Gastroesophageal sphincter (tissue), 4 donors: ENCODE results near the gene RPL28. TPM values are rescaled to one million over a fixed set of nuclear protein-coding genes. Genes with fewer than 3 reads are reported as not detected.
A peak's percentile ranks its signal among the peaks of the same experiment; 100 is the strongest.
"Not testable (repeated sequence)": the region's sequence is repeated elsewhere in the genome, so short reads cannot be mapped to it uniquely, and the experiment has no call there.

ENCODE experiments used
- ATAC-seq: fragments of 150-250 bp; one replicate; pipeline ENCODE4 v1.9.1; 2016; ENCODE audit warnings: mild to moderate bottlenecking, moderate library complexity
- H3K27ac ChIP-seq, 4 donors: fragments of 200-600 bp; sonication (generic) in 3 of 4; 1 replicate in 3 of 4; 2 replicates in 1 of 4; pipeline ENCODE4 v1.5.1; 2016 to 2019
- H3K27me3 ChIP-seq: fragments of 200-600 bp; sonication (generic); one replicate; pipeline ENCODE4 v1.5.1; 2019
- H3K36me3 ChIP-seq, 2 donors: fragments of 200-600 bp; sonication (generic); one replicate each; pipeline ENCODE4 v1.5.1; 2019; ENCODE audit warnings: control low read depth in 1 of 2
- H3K4me1 ChIP-seq, 3 donors: fragments of 200-600 bp; sonication (generic); 1 replicate in 2 of 3; 2 replicates in 1 of 3; pipeline ENCODE4 v1.5.1; 2016 to 2019; ENCODE audit warnings: control low read depth in 2 of 3
- H3K4me3 ChIP-seq, 2 donors: fragments of 200-600 bp; sonication (generic); one replicate each; pipeline ENCODE4 v1.5.1; 2019; ENCODE audit warnings: mild to moderate bottlenecking in 1 of 2, moderate library complexity in 1 of 2
- H3K9me3 ChIP-seq, 3 donors: fragments of 200-600 bp; sonication (generic); one replicate each; pipeline ENCODE4 v1.5.1; 2017 to 2019; ENCODE audit warnings: control low read depth in 2 of 3
- CTCF ChIP-seq, 4 experiments: fragments of 200-600 bp in 2 of 4; fragments of 450-650 bp in 2 of 4; sonication (generic) in 1 of 4; IDR thresholded peaks; one replicate each; pipeline ENCODE4 v1.5.1; 2017 to 2019; ENCODE audit warnings: antibody characterized with exemption in 4 of 4, mild to moderate bottlenecking in 2 of 4, moderate library complexity in 2 of 4
- EP300 ChIP-seq: sonication (generic); formaldehyde crosslinking; IDR thresholded peaks from one replicate; pipeline ENCODE4 v1.6.1; 2017; ENCODE audit warnings: antibody characterized with exemption, mild to moderate bottlenecking
- POLR2A ChIP-seq, 2 donors: fragments of 450-650 bp; IDR thresholded peaks; one replicate each; pipeline ENCODE4 v1.6.1; 2017; ENCODE audit warnings: antibody characterized with exemption in 2 of 2, mild to moderate bottlenecking in 2 of 2, moderate library complexity in 1 of 2
- POLR2AphosphoS5 ChIP-seq: sonication (generic); formaldehyde crosslinking; IDR thresholded peaks from one replicate; pipeline ENCODE4 v1.6.1; 2017; ENCODE audit warnings: antibody characterized with exemption
- WGBS, 2 donors: methylation state at CpG; one replicate each; pipeline ENCODE4 v1.1.5; 2018; ENCODE audit warnings: low coverage in 1 of 2; 5-methylcytosine and 5-hydroxymethylcytosine counted together
- total RNA-seq, 4 donors: library from RNA; depleted of rRNA; stranded (reverse); fragments of >200 nt; gene quantifications; one replicate each; pipeline ENCODE4 v1.1.0, GENCODE V29; 2016

RPL28 gene
- total RNA-seq, 4 donors from 2014 or later, result 174 to 282 (median 271) TPM

GRCh38 chr19:55410168-55410567 is 24.4 kb downstream of the RPL28 start:
- Histone ChIP-seq H3K27me3 (no peaks in the 10 kb centered on the region), H3K4me3 (no peak overlapping the region), H3K9me3 (no peaks in the 10 kb centered on the region), H3K27ac (no peak overlapping the region), H3K36me3 (peaks cover 0 to 12% of the 10 kb centered on the region in 2 donors), H3K4me1 (peaks cover 0 to 22% (median 16%) of the 10 kb centered on the region in 3 donors)
- no peak for ATAC-seq
- TF ChIP-seq EP300 (no peak), CTCF (IDR thresholded peaks at IDR 0.05) (no peak), POLR2A (IDR thresholded peaks at IDR 0.05) (no peak), POLR2AphosphoS5 (no peak)
- WGBS, 2 donors, result 67 to 83% methylated on average over 1 of the region's 2 CpGs

GRCh38 chr19:55418185-55418584 is 32.5 kb downstream of the RPL28 start:
- TF ChIP-seq POLR2AphosphoS5 (no peak), CTCF (IDR thresholded peaks at IDR 0.05) (peak in 3 of 4 experiments; percentile 59 to 67 (median 60)), EP300 (no peak)
- Histone ChIP-seq H3K27me3 (peaks cover 27% of the 10 kb centered on the region), H3K27ac (no peak overlapping the region), H3K36me3 (no peaks in the 10 kb centered on the region), H3K9me3 (no peaks in the 10 kb centered on the region), H3K4me3 (no peak overlapping the region), H3K4me1 (no peaks in the 10 kb centered on the region)
- no CpG with 5 or more reads among the region's 7 CpGs for WGBS, 2 donors
- peak; percentile 58 for ATAC-seq

- Histone ChIP-seq H3K36me3 (no peaks in the 10 kb centered on the region), H3K4me3 (no peak overlapping the region), H3K4me1 (no peaks in the 10 kb centered on the region), H3K27me3 (peaks cover 33% of the 10 kb centered on the region), H3K9me3 (no peaks in the 10 kb centered on the region), H3K27ac (no peak overlapping the region)
- TF ChIP-seq CTCF (IDR thresholded peaks at IDR 0.05) (no peak), POLR2AphosphoS5 (no peak), POLR2A (IDR thresholded peaks at IDR 0.05) (no peak), EP300 (no peak)
- ATAC-seq, result no peak
- 42 to 43% methylated on average over 2 of the region's 5 CpGs for WGBS, 2 donors
Observed at GRCh38 chr19:55419103-55419502, 33.4 kb downstream of the RPL28 start.

GRCh38 chr19:55419624-55420236 is 34.0 kb downstream of the RPL28 start:
- no peak for ATAC-seq
- Histone ChIP-seq H3K27ac (no peak overlapping the region), H3K27me3 (peaks cover 40% of the 10 kb centered on the region), H3K4me1 (no peaks in the 10 kb centered on the region), H3K9me3 (no peaks in the 10 kb centered on the region), H3K4me3 (no peak overlapping the region), H3K36me3 (no peaks in the 10 kb centered on the region)
- 33 to 80% methylated on average over 1 to 2 of the region's 5 CpGs for WGBS, 2 donors
- no peak for TF ChIP-seq EP300
- no peak for TF ChIP-seq CTCF (IDR thresholded peaks at IDR 0.05)

GRCh38 chr19:55421281-55421680 is 35.5 kb downstream of the RPL28 start:
- not testable (repeated sequence) for H3K36me3 ChIP-seq, H3K9me3 ChIP-seq, H3K4me3 ChIP-seq, ATAC-seq, H3K27ac ChIP-seq, H3K4me1 ChIP-seq
- WGBS, 2 donors, result 55 to 73% methylated on average over 3 to 4 of the region's 4 CpGs
- peaks cover 53% of the 10 kb centered on the region for H3K27me3 ChIP-seq
